Measurements from ENCODE around the gene KIF14.

DNA sequence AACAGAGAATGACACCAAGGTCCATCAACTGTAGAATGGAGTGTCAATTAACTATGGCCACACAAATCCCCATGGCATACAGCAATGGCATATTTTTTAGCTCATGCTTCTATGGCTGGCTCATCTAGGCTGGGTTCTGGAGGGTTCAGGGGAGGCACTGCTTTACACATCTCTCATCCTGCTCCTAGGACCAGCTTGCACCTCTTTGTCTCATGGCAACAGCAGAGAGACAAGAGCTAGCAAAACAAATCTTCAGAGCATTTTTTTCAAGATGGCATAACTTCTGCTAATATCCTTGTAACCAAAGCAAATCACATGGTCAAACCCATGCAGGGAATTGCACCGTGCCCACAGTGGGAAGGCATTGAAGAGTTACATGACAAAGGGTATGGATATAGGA, 82.4 kb downstream of the KIF14 start:
- TF ChIP-seq EP300 (IDR thresholded peaks at IDR 0.05) (no peak), POLR2A (IDR thresholded peaks at IDR 0.05) (no peak)
- TF ChIP-seq, protein P1, sequence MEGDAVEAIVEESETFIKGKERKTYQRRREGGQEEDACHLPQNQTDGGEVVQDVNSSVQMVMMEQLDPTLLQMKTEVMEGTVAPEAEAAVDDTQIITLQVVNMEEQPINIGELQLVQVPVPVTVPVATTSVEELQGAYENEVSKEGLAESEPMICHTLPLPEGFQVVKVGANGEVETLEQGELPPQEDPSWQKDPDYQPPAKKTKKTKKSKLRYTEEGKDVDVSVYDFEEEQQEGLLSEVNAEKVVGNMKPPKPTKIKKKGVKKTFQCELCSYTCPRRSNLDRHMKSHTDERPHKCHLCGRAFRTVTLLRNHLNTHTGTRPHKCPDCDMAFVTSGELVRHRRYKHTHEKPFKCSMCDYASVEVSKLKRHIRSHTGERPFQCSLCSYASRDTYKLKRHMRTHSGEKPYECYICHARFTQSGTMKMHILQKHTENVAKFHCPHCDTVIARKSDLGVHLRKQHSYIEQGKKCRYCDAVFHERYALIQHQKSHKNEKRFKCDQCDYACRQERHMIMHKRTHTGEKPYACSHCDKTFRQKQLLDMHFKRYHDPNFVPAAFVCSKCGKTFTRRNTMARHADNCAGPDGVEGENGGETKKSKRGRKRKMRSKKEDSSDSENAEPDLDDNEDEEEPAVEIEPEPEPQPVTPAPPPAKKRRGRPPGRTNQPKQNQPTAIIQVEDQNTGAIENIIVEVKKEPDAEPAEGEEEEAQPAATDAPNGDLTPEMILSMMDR (IDR thresholded peaks at IDR 0.05) = no peak
